Activated B cell treated with CpG ODN at 0.5 μM for 24 hours (primary cell): ENCODE results near the gene TARDBP. TPM values are rescaled to one million over a fixed set of nuclear protein-coding genes. Genes with fewer than 3 reads are reported as not detected.

Experiments
- ATAC-seq: fragments of 200-7000 bp; cut with Tn5 transposase; one replicate; pipeline ENCODE4 v1.10.0; 2021; ENCODE audit warnings: low read depth, mild to moderate bottlenecking, moderate library complexity
- CTCF ChIA-PET: fragments of 350-600 bp; sonication (Branson Sonifier 250); formaldehyde crosslinking; loops from one replicate; lab custom pipeline; 2021; ENCODE audit warnings: antibody characterized with exemption; lab: Charles Lee
- POLR2A ChIA-PET: fragments of 350-600 bp; sonication (Branson Sonifier 250); formaldehyde crosslinking; loops from one replicate; lab custom pipeline; 2021; ENCODE audit warnings: antibody characterized with exemption; lab: Charles Lee
- DNase-seq: peaks from one replicate; pipeline ENCODE4 v3.0.0; 2022
- H3K27ac Mint-ChIP-seq: one replicate; pipeline ENCODE4 v1.8.0; 2020; ENCODE audit warnings: mixed read lengths
- H3K27me3 Mint-ChIP-seq: one replicate; pipeline ENCODE4 v1.8.0; 2021; ENCODE audit warnings: mixed read lengths
- H3K36me3 Mint-ChIP-seq: one replicate; pipeline ENCODE4 v1.8.0; 2021; ENCODE audit warnings: low read depth, mixed read lengths
- H3K4me1 Mint-ChIP-seq: one replicate; pipeline ENCODE4 v1.8.0; 2021; ENCODE audit warnings: mixed read lengths
- H3K4me3 Mint-ChIP-seq: one replicate; pipeline ENCODE4 v1.8.0; 2020; ENCODE audit warnings: mild to moderate bottlenecking, mixed read lengths
- H3K9me3 Mint-ChIP-seq: one replicate; pipeline ENCODE4 v1.8.0; 2020; ENCODE audit warnings: mixed read lengths
- intact Hi-C: fragments of 100-400 bp; cut with micrococcal nuclease; formaldehyde crosslinking; loops from one replicate; pipeline ENCODE4 v1.15.1; 2024
- total RNA-seq: library from RNA; stranded (reverse); gene quantifications from 2 replicates; pipeline ENCODE4 v1.2.3, GENCODE V29; 2022
- TF ChIP-seq, protein P1 (sequence below): fragments of 200-600 bp; IDR thresholded peaks from one replicate; pipeline ENCODE4 v1.8.0; 2022; ENCODE audit warnings: antibody characterized with exemption, mild to moderate bottlenecking

TARDBP gene
- total RNA-seq, 1 donor from 2014 or later, result 193 TPM

DNA sequence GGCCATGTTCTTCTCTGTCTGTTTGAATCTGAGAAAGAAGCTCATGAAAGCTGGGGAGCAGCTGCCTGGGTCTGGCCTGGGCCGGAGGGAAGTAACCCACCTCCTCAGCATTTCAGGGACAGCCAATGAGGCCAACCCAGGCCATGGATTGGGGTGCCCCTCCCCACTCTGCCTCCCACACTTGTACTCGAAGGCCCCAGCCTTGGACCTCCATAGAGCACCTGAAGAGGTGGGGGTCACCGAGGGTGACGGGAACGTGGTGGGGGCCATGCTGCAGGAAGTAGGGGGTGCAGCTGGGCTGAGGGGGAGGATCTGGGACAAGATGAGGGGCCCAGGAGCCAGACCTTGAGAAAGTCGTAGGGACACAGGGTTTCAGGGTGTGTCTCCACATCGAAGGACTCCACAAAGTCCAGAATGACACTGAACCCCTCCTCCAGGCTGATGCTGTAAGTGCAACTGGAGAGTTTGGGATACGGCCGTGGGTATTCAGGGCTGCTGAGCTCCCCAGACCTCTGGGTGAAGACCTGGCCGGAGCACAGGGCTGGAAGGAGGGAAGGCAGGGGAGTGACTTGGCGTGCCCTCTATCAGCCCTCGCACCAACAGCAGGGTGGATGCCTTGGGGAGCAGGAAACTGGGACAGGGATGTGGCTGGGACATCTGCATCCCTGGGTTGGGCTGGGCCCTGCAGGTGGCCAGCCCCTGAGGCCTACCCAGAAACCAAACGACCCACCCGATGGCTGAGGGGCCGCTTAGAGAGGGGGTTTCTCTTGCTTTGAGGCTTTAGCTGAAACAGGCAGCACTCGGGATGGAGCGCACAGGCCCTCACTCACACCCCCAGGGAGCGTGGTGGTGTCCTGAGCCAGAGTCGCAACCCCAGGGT lies 30.8 kb downstream of the TARDBP start:
- no peak overlapping the region for H3K27ac Mint-ChIP-seq
- TF ChIP-seq, protein P1, sequence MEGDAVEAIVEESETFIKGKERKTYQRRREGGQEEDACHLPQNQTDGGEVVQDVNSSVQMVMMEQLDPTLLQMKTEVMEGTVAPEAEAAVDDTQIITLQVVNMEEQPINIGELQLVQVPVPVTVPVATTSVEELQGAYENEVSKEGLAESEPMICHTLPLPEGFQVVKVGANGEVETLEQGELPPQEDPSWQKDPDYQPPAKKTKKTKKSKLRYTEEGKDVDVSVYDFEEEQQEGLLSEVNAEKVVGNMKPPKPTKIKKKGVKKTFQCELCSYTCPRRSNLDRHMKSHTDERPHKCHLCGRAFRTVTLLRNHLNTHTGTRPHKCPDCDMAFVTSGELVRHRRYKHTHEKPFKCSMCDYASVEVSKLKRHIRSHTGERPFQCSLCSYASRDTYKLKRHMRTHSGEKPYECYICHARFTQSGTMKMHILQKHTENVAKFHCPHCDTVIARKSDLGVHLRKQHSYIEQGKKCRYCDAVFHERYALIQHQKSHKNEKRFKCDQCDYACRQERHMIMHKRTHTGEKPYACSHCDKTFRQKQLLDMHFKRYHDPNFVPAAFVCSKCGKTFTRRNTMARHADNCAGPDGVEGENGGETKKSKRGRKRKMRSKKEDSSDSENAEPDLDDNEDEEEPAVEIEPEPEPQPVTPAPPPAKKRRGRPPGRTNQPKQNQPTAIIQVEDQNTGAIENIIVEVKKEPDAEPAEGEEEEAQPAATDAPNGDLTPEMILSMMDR, result no peak
- H3K9me3 Mint-ChIP-seq, result no peaks in the 10 kb centered on the region
- H3K4me3 Mint-ChIP-seq, result no peak overlapping the region
- ChIA-PET CTCF (no interaction called here), POLR2A (no interaction called here)
- H3K36me3 Mint-ChIP-seq, result no peaks in the 10 kb centered on the region
- ATAC-seq (no peak), DNase-seq (peak; percentile 5)
- intact Hi-C loops, result no loop called here
- no peaks in the 10 kb centered on the region for H3K4me1 Mint-ChIP-seq
- H3K27me3 Mint-ChIP-seq, result no peaks in the 10 kb centered on the region

DNA sequence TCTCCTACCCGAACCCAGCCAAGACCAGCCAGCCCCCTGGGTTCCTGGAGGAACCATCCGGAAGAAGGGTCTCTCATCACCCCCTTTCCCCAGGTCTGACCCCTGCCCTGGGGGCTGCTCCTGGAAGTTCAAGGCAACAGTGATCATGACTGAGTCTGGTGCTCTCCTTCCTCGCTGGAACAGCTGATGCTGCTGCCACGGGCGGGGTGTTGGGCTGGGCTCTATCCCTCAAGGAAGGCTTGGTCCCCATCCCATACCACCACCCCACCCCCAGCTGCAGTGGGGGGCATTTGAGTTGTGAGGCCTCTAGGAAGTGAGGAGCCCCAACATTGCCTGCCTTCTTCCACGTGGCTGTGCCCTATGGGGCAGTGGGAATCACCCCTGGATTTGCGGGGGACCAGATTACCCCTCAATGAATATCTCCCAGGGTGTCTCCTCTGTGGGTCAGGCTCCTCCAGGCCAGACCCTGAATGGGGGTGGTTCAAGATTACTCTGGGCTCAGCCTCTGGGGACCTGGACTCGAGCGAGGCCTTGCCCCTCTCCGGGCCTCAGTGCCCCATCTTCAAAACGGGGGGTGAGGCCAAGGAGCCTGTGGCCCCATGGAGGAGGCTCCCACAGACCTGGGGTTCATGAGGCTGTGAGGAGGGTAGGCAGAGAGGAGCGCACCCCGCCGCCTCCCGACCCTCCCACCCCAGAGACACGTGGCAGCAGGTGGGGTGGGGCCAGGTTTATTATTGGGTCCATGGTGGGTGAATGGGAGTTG lies 31.8 kb downstream of the TARDBP start:
- Mint-ChIP-seq H3K4me3 (no peak overlapping the region), H3K36me3 (no peaks in the 10 kb centered on the region), H3K27ac (no peak overlapping the region), H3K27me3 (no peaks in the 10 kb centered on the region), H3K4me1 (no peaks in the 10 kb centered on the region), H3K9me3 (no peaks in the 10 kb centered on the region)
- POLR2A ChIA-PET, result no interaction called here
- intact Hi-C loops, result no loop called here
- no peak for ATAC-seq
- CTCF ChIA-PET, result no interaction called here
- DNase-seq, result peak; percentile 7
- TF ChIP-seq, protein P1, result no peak

DNA sequence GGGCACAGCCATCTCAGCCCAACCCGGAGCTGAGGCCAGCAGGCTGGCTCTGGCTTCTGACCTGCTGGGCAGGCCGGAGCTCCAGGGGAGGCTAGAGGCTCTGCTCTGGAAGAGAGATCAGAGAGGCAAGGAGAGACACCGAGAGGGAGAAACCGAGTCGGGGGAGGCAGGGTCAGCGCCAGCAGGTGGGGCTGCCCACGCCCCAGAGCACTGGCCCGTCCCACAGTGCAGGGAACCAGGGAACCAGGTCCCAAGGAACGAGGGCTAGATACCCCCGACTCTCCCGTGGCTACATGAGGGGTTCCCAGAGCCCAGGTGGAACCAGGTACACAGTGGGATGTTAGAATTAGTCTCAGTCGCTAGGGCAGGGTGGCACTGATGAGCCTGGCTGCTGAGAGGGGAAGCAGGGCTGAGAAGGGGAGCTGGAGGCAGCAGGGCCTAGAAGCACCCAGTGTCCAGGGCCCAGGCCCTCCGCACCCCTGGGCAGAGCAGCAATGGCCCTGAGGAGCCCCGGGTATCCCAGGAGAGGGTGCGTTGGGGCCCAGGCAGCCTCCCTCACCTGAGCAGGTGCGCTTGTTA lies 32.5 kb downstream of the TARDBP start:
- Mint-ChIP-seq H3K4me3 (no peak overlapping the region), H3K27me3 (no peaks in the 10 kb centered on the region), H3K9me3 (no peaks in the 10 kb centered on the region), H3K27ac (no peak overlapping the region), H3K4me1 (no peaks in the 10 kb centered on the region), H3K36me3 (no peaks in the 10 kb centered on the region)
- CTCF ChIA-PET, result interaction anchor here (1.1 to 2.4 kb wide), 2 partner anchors 7 to 9 kb away, joined by 3 to 9 read pairs; no protein-coding TSS in a partner anchor
- intact Hi-C loops, result no loop called here
- ATAC-seq (no peak), DNase-seq (peak; percentile 12)
- POLR2A ChIA-PET, result no interaction called here
- TF ChIP-seq, protein P1, result no peak

DNA sequence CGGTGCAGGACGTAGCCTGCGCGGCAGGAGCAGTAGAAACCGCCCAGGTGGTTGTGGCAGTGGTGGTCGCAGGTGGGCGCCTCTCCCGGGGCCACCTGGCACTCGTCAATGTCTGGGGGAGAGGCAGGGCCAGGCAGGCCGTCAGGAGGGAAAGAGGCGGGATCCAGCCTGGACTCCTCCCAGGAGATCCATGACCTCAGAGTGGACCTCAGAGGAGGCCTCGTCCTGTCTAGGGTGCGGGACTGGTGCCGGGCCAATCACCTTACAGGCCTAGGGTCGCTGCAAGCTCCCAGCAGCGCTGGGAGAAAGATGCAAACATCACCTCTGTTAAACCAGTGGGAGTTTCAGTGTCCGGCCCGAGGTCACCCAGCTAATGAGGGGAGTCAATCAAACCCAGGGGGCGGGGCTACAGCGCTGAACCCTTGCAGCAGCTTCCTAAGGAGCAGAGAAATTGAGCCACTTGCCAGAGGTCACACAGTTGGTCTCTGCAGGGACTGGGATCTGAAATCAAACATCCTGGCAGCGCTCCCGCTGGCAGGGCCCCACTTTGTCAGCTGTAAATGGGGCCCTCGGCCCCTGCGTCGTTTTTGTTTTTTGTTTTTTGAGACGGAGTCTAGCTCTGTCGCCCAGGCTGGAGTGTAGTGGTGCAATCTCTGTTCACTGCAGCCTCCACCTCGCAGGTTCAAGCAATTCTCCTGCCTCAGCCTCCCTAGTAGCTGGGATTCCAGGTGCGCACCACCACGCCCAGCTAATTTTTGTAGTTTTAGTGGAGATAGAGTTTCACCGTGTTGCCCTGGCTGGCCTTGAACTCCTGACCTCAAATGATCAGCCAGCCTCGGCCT lies 33.2 kb downstream of the TARDBP start:
- TF ChIP-seq, protein P1, result no peak
- no peaks in the 10 kb centered on the region for H3K36me3 Mint-ChIP-seq
- ChIA-PET POLR2A (no interaction called here), CTCF (interaction anchor here (1.1 to 2.4 kb wide), 2 partner anchors 8 to 10 kb away, joined by 3 to 9 read pairs; no protein-coding TSS in a partner anchor)
- no peak overlapping the region for H3K4me3 Mint-ChIP-seq
- ATAC-seq (no peak), DNase-seq (peak; percentile 5)
- H3K27ac Mint-ChIP-seq, result no peak overlapping the region
- H3K27me3 Mint-ChIP-seq, result no peaks in the 10 kb centered on the region
- intact Hi-C loops, result no loop called here
- H3K9me3 Mint-ChIP-seq, result no peaks in the 10 kb centered on the region
- no peaks in the 10 kb centered on the region for H3K4me1 Mint-ChIP-seq
